ENCODE results near the gene TPM1.

DNA sequence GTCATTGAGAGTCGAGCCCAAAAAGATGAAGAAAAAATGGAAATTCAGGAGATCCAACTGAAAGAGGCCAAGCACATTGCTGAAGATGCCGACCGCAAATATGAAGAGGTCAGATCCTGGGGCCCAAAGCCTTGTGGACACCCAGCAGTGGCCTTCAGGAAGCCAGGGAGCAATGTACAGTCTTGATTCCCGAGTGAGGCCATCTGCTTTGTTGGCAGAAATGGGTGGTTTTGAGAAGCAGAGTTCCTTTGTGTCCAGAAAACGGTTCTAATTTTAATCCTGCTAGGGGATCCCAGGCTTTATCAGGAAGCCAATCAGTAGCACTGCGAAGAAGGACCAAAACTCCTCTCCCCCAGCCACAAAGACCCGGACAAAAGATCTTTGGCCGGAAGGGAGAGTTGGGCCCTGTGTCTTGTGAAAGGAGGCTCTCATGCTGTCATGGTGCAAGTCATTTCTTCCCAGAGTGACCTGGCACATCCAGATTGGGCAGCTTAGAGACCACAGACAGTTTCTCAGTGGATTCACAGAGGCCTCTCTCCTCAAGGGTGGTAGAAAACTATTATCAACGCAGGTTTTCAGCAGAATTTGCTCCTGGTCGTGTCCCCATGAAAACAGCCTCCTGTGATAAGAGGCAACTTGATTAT, 17.1 kb downstream of the TPM1 start:
- TF ChIP-seq CTCF (IDR thresholded peaks at IDR 0.05 in 2 of 3, conservative IDR thresholded peaks at IDR 0.05 in 1 of 3; ENCODE audit: borderline replicate concordance in 1 of 3, insufficient read depth in 1 of 3, low read depth in 2 of 3, low read length in 2 of 3) (no peak), TCF7L2 (IDR thresholded peaks at IDR 0.05; ENCODE audit: borderline replicate concordance, extremely low read depth, insufficient read depth, insufficient read length) (no peak), RAD21 (IDR thresholded peaks at IDR 0.05; ENCODE audit: low read depth) (no peak), POLR2A (IDR thresholded peaks at IDR 0.05; ENCODE audit: borderline replicate concordance, extremely low read depth, insufficient read depth, insufficient read length) (no peak), REST (IDR thresholded peaks at IDR 0.05; ENCODE audit: low read depth) (no peak), EZH2 (IDR thresholded peaks at IDR 0.05) (no peak)

All from HCT116 (cell line).